Esophagus muscularis mucosa (tissue), 4 donors: ENCODE results near the gene FAAP24. TPM values are rescaled to one million over a fixed set of nuclear protein-coding genes. Genes with fewer than 3 reads are reported as not detected.
"Not testable (repeated sequence)": the region's sequence is repeated elsewhere in the genome, so short reads cannot be mapped to it uniquely, and the experiment has no call there.

ENCODE experiments used
- DNase-seq: peaks from one replicate; pipeline ENCODE4 v3.0.0-alpha.2; 2017; ENCODE audit errors: extremely low spot score
- H3K27ac ChIP-seq, 4 donors: fragments of 200-600 bp; sonication (generic); replicated peaks in 1 of 4; 1 replicate in 3 of 4; 2 replicates in 1 of 4; pipeline ENCODE4 v1.5.1; 2016 to 2019; ENCODE audit warnings: mild to moderate bottlenecking in 1 of 4
- H3K27me3 ChIP-seq, 4 donors: fragments of 200-600 bp; sonication (generic); one replicate each; pipeline versions ENCODE4 v1.5.1 to v1.6.0; 2016 to 2019
- H3K36me3 ChIP-seq, 4 donors: fragments of 200-600 bp; sonication (generic); one replicate each; pipeline ENCODE4 v1.5.1; 2016 to 2019
- H3K4me1 ChIP-seq, 4 donors: fragments of 200-600 bp; sonication (generic); one replicate each; pipeline ENCODE4 v1.5.1; 2016 to 2019
- H3K4me3 ChIP-seq, 4 donors: fragments of 200-600 bp; sonication (generic); 1 replicate in 2 of 4; 2 replicates in 2 of 4; pipeline ENCODE4 v1.5.1; 2016 to 2019; ENCODE audit warnings: mild to moderate bottlenecking in 4 of 4, moderate library complexity in 1 of 4
- H3K9me3 ChIP-seq, 4 donors: fragments of 200-600 bp; sonication (generic); 1 replicate in 3 of 4; 2 replicates in 1 of 4; pipeline ENCODE4 v1.5.1; 2016 to 2019
- EP300 ChIP-seq: sonication (generic); formaldehyde crosslinking; IDR thresholded peaks from one replicate; pipeline ENCODE4 v1.6.1; 2017; ENCODE audit warnings: antibody characterized with exemption
- POLR2A ChIP-seq: fragments of 450-650 bp; IDR thresholded peaks from one replicate; pipeline ENCODE4 v1.6.1; 2017; ENCODE audit warnings: antibody characterized with exemption, moderate library complexity, mild to moderate bottlenecking, low read depth
- POLR2AphosphoS5 ChIP-seq, 2 donors: sonication (generic); formaldehyde crosslinking; IDR thresholded peaks; one replicate each; pipeline ENCODE4 v1.6.1; 2017; ENCODE audit warnings: antibody characterized with exemption in 2 of 2
- WGBS: methylation state at CpG from one replicate; pipeline ENCODE4 v1.1.5; 2018; 5-methylcytosine and 5-hydroxymethylcytosine counted together
- intact Hi-C: fragments of 100-400 bp; cut with DNase I; formaldehyde crosslinking; loops from one replicate; pipeline ENCODE4 v1.15.1; 2023
- total RNA-seq, 4 donors: library from RNA; depleted of rRNA; stranded (reverse); fragments of >200 nt; gene quantifications; one replicate each; pipeline versions ENCODE4 v1.1.0 to v1.2.1, GENCODE V29; 2016
- TF ChIP-seq, protein P1 (sequence below), 3 experiments: fragments of 200-600 bp in 2 of 3; fragments of 450-650 bp in 1 of 3; sonication (generic) in 2 of 3; IDR thresholded peaks; one replicate each; pipeline ENCODE4 v1.5.1; 2017 to 2019; ENCODE audit warnings: antibody characterized with exemption in 3 of 3, mild to moderate bottlenecking in 2 of 3, moderate library complexity in 1 of 3

The FAAP24 gene
- total RNA-seq, 4 donors from 2014 or later, result 0.39 to 1.2 (median 0.68) TPM

GRCh38 chr19:32988254-32988653, 16.2 kb downstream of the FAAP24 start:
- H3K9me3 ChIP-seq, H3K4me1 ChIP-seq, H3K27me3 ChIP-seq, H3K36me3 ChIP-seq, H3K4me3 ChIP-seq, H3K27ac ChIP-seq, intact Hi-C loops, DNase-seq: not testable (repeated sequence)
- WGBS, result 91% methylated on average over 5 of the region's 5 CpGs

DNA sequence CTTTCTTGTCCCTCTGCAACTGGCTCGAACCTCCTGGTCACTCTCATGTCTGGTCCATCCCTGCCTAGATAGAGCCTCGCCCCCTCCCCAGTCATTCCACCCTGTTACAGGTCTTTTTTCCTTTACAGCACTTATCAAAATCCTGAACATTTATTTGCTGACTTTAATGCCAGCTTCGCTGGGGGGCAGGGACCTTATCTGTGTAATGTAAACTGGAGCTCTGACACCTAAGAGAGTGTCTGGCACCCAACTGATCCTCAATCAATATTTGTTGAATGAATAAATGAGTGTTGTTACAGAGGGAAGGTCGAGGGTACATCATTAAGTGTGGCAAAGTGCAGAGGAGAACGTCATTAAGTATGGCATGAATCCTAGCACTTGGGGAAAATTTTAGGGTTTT, 16.7 kb downstream of the FAAP24 start:
- no peak overlapping the region for H3K27ac ChIP-seq
- WGBS, result 76% methylated on average over 5 of the region's 5 CpGs
- no peaks in the 10 kb centered on the region for H3K9me3 ChIP-seq
- no peak overlapping the region for H3K4me3 ChIP-seq
- no peaks in the 10 kb centered on the region for H3K36me3 ChIP-seq
- no peak for DNase-seq
- no peaks in the 10 kb centered on the region for H3K27me3 ChIP-seq
- H3K4me1 ChIP-seq, result no peaks in the 10 kb centered on the region
- intact Hi-C loops, result no loop called here
- TF ChIP-seq EP300 (no peak), POLR2AphosphoS5 (IDR thresholded peaks at IDR 0.05) (no peak), POLR2A (no peak)
- TF ChIP-seq, protein P1, sequence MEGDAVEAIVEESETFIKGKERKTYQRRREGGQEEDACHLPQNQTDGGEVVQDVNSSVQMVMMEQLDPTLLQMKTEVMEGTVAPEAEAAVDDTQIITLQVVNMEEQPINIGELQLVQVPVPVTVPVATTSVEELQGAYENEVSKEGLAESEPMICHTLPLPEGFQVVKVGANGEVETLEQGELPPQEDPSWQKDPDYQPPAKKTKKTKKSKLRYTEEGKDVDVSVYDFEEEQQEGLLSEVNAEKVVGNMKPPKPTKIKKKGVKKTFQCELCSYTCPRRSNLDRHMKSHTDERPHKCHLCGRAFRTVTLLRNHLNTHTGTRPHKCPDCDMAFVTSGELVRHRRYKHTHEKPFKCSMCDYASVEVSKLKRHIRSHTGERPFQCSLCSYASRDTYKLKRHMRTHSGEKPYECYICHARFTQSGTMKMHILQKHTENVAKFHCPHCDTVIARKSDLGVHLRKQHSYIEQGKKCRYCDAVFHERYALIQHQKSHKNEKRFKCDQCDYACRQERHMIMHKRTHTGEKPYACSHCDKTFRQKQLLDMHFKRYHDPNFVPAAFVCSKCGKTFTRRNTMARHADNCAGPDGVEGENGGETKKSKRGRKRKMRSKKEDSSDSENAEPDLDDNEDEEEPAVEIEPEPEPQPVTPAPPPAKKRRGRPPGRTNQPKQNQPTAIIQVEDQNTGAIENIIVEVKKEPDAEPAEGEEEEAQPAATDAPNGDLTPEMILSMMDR (IDR thresholded peaks at IDR 0.05), result no peak

- H3K9me3 ChIP-seq, H3K27me3 ChIP-seq, H3K27ac ChIP-seq, H3K36me3 ChIP-seq, DNase-seq, H3K4me1 ChIP-seq, H3K4me3 ChIP-seq, intact Hi-C loops: not testable (repeated sequence)
- WGBS, result 90% methylated on average over 4 of the region's 17 CpGs
These were observed 23.9 kb downstream of the FAAP24 start for GRCh38 chr19:32995966-32996365.

DNA sequence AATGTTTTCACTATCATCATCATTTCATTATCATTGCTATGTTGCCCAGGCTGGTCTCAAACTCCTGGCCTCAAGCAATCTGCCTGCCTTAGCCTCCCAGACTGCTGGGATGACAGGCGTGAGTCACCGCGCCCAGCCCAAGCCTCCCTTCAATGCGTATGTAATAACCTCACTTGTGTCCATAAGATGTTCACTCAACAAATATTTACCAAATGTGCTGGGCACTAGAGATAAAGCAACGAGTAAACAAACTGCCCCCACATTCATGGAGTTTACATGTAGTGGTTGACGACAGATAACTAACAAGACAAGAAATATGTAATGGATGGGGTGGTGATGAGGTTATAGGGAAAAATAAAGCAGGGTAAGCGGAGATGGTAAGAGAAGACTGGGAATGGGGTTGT, 25.0 kb downstream of the FAAP24 start:
- 78% methylated on average over 7 of the region's 7 CpGs for WGBS
- DNase-seq, H3K27ac ChIP-seq, intact Hi-C loops, H3K36me3 ChIP-seq, H3K4me1 ChIP-seq, H3K4me3 ChIP-seq, H3K27me3 ChIP-seq, H3K9me3 ChIP-seq: not testable (repeated sequence)

- Histone ChIP-seq H3K27me3 (no peaks in the 10 kb centered on the region), H3K36me3 (no peaks in the 10 kb centered on the region), H3K9me3 (no peaks in the 10 kb centered on the region), H3K4me3 (no peak overlapping the region), H3K27ac (no peak overlapping the region), H3K4me1 (no peaks in the 10 kb centered on the region)
- DNase-seq, result no peak
- TF ChIP-seq, protein P1 (IDR thresholded peaks at IDR 0.05), result no peak
- TF ChIP-seq POLR2AphosphoS5 (IDR thresholded peaks at IDR 0.05), result no peak
- TF ChIP-seq EP300, result no peak
- no peak for TF ChIP-seq POLR2A
- intact Hi-C loops, result no loop called here
- WGBS, result 81% methylated on average over 14 of the region's 14 CpGs
These were observed 25.8 kb downstream of the FAAP24 start for GRCh38 chr19:32997716-32998355.

GRCh38 chr19:32998722-32999121, 26.7 kb downstream of the FAAP24 start:
- Histone ChIP-seq H3K9me3 (no peaks in the 10 kb centered on the region), H3K27me3 (no peaks in the 10 kb centered on the region), H3K36me3 (no peaks in the 10 kb centered on the region), H3K4me3 (no peak overlapping the region), H3K4me1 (no peaks in the 10 kb centered on the region), H3K27ac (no peak overlapping the region)
- TF ChIP-seq, protein P1 (IDR thresholded peaks at IDR 0.05), result no peak
- TF ChIP-seq EP300 (no peak), POLR2AphosphoS5 (IDR thresholded peaks at IDR 0.05) (no peak), POLR2A (no peak)
- 76% methylated on average over 3 of the region's 3 CpGs for WGBS
- DNase-seq, result no peak
- intact Hi-C loops, result no loop called here
